Activated T-cell treated with anti-CD3 and anti-CD28 coated beads for 4 hours (primary cell): ENCODE measurements around the gene CD69.
"Not testable (repeated sequence)": the region's sequence is repeated elsewhere in the genome, so short reads cannot be mapped to it uniquely, and the experiment has no call there.

Experiments
- DNase-seq: peaks from one replicate; pipeline ENCODE4 v3.0.0-alpha.2; 2020

Gene CD69

DNA sequence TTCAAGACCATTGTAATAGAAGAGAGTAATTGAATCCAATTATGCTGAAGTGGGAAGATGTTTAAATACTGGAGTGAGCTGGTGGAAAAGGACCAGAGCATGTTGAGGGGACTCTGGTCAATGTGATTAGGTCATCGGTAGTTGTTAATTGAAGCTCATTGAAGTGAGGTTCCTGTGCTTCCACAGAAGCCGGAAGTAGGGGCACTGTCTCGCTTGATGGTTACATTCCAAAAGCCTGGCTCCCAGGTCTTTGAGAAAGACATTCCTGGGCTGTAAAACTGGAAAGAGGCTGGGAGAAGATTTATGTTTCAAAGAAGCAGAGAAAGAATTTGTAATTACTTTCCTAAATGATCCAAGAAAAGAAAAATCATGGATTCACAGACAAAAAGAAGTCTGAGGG, 15.5 kb downstream of the CD69 start:
- no peak for DNase-seq

DNA sequence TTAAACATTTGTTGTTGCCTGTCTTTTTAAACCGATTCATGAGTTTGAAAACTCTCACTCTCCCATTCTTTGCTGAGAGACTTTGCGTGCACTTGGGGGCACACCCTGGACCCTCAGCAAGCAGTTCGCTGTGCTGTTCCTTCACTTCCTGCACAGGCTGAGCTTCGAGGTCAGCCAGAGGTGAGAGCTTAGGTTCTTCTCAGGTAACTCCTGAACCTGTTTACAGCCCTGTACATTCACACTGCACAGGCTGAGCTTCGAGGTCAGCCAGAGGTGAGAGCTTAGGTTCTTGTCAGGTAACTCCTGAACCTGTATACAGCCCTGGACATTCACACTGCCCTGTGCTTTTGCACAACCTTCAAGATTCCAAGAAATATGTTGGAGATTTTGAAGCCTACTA, 18.0 kb downstream of the CD69 start:
- no peak for DNase-seq

DNA sequence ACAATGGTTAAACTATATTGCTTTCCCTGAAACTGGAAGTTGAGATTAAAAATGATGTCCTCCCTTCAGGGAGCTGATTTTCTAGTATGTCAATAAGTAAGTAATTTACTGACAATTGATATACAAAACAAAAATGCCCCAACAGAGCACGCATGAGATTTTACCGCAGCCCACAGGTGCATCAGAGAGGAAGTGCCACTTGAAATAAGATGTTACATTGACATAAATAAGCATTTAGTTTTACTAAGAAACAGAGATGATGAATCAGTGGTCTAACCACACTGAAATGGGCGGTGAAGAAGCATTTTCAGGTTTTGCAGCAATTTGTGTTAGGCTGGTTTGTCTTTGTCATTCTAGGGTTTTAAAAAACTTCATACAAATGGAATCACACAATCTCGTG, 19.0 kb downstream of the CD69 start:
- DNase-seq, result no peak

DNA sequence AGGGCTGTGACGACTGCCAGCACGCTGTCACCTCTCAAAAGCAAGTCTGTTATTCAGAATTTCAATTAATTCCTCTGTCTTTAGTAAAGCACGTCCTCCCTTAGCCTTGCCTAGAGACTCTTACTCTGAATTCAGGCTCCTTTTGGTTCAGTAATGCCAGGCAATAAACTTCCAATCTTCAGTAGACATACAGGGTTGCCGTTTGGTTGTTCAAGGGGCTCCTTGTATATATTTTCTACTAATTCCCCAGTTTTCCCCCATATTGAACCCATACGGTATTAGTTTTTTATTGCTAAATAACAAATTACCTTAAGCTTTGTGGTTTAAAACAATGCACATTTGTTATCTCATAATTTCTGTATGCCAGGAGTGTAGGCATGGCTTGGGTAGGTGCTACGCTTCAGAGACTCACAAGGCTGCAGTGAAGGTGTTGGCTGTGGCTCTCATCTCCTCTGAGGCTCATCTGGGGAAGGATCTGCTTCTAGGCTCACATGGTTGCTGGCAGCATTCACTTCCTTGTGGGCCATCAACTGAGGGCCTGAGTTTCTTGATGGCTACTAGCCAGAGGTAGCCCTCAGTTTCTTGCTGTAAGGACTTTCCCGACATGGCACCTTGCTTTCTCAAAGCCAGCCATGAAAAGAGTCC, 20.5 kb downstream of the CD69 start:
- no peak for DNase-seq

DNA sequence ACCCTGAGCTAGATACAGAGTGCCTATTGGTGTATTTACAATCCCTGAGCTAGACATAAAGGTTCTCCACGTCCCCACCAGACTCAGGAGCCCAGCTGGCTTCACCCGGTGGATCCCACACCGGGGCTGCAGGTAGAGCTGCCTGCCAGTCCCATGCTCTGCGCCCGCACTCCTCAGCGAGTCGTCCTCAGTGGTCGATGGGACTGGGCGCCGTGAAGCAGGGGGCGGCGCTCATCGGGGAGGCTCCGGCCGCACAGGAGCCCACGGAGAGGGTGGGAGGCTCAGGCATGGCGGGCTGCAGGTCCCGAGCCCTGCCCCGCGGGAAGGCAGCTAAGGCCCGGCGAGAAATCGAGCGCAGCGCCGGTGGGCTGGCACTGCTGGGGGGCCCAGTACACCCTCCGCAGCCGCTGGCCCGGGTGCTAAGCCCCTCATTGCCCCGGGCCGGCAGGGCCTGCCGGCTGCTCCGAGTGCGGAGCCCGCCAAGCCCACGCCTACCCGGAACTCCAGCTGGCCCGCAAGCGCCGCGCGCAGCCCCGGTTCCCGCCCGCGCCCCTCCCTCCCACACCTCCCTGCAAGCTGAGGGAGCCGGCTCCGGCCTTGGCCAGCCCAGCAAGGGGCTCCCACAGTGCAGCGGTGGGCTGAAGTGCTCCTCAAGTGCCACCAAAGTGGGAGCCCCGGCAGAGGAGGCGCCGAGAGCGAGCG, 21.1 kb downstream of the CD69 start:
- DNase-seq, result not testable (repeated sequence)

DNA sequence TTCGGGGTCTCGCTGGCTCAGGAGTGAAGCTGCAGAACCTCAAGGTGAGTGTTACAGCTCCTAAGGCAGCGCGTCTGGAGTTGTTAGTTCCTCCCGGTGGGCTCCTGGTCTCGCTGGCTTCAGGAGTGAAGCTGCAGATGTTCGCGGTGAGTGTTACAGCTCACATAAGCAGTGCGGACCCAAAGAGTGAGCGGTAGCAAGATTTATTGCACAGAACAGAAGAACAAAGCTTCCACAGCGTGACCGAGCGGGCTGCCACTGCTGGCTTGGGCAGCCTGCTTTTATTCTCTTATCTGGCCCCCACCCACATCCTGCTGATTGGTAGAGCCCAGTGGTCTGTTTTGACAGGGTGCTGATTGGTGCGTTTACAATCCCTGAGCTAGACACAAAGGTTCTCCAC, 21.8 kb downstream of the CD69 start:
- not testable (repeated sequence) for DNase-seq

DNA sequence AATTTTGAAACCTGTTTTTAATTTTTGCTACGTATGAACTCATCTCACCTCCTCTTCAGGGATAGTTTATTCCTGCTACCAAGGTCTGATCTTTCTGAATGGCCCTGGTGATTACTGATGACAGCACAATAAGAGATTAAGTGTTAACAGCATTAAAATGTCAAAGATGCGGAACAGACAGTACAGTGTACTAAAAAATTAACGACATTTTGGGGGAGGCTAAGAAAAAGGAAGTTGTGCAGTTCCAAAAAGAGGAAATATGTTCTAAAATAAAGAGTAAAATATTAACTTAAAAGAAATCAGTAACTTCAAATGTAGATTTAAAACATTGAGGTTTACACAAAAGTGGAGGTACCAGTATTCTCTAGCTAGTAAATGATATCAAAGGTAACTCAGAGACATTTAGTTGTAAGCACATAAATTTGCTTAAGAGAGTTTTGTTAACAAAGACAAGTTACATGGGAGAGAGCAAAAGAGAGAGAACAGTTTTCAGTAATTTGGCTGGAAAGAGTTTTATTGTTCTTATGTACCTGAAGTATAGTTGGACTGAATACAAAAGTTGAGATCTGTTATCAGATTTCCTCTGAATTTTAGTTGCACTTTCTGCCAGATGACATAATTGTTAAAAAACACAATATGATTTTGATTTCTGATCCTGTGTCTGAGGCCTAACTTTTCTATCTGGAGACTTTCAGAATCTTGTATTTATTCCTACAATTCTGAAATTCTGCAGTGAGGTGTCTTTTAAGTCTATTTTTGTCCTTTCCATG, 23.6 kb downstream of the CD69 start:
- no peak for DNase-seq

DNA sequence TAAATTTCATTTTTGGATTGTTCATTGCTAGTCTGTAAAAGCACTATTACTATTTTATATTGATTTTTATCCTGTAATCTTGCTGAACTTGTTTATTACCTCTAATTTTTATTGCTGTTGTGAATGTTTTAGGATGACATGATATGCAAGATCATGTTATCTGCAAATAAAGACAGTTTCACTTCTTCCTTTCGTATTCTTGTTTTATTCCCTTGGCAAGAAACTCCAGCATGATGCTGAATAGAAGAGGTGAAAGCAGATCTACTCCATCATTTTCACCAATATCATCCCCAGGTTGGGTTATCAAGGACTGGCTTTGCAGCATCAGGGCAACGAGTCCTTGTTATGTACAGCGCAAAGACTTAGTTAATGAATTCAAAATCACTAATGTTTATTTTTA, 25.1 kb downstream of the CD69 start:
- DNase-seq, result no peak

DNA sequence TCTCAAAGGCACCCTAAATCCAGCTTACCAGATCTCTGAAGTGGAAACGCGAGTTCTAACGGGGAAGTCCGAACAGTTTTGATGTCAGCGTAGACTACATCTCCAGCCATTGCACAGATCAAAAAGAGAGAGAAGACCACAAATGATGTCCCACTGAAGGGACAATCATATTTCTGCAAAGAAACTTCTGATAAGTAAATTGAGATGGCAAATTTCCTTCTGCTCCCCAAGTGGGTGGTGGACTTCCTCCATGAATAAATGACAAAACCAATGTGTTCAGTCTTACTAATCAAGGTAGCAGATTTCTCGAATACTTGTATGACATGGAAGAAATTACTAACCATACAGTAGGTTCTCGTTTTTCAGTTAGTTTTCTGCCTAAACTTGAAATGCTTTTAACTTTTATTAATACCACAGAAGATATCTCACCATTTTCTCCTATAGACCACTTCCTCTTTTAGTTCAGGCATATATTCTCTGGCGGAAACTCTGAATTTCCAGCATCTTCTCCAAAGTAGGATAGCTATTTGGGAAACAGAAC, 27.7 kb downstream of the CD69 start, which contains the start of gene CLECL1:
Gene CLECL1, minus strand, starts transcription at position 177 of the 541 bp plus-strand sequence.
- DNase-seq, result no peak

DNA sequence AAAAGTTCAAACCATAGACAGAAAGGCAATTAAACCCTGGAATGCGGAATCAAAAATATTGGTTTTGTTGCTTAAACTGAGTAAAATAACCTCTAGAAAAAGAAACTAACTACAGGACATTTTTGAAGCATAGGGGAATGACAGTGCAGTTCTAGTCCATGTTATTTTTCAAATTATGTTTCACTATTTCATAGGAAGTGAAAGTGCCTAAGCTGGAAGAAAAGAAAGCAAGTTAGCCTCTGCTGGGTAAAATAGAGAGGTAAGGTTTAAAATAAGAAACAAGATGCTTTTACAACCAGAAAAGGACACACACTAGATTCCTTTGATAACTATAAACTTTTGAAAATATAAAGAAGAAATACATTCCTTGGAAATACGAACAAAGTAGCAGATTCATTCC, 28.9 kb downstream of the CD69 start:
- DNase-seq, result no peak

DNA sequence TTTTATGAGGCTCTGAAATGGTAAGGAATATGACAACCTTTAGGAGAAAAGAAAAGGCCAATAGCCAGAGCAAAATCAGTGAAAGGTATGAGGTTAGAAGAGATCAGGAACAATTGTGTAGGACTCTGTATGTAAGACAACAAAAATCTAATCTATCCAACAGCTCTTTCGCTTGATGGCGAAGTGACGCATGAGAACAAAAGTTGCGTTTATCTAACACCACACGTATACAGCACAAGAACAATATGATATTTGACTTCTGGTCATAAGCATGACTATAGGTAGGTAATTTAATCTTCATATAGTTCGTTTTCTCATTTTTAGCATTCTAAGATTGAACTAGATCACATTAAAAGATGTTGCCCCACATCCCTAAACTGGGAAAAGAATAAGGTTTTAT, 29.3 kb downstream of the CD69 start:
- no peak for DNase-seq

DNA sequence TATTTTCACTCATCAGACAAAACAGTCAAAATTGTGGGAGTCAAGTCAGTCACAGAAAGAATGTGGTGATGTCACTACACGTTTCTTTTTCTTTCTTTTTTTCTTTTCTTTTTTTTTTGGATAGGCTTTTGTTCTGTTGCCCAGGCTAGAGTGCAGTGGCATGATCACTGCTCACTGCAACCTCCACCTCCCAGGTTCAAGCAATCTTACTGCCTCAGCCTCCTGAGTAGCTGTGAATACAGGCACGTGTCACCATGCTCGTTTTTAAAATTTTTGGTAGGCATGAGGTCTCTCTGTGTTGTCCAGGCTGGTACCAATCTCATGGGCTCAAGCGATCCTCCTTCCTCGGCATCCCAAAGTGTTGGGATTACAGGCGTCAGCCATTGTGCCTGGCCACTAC, 30.1 kb downstream of the CD69 start:
- no peak for DNase-seq

DNA sequence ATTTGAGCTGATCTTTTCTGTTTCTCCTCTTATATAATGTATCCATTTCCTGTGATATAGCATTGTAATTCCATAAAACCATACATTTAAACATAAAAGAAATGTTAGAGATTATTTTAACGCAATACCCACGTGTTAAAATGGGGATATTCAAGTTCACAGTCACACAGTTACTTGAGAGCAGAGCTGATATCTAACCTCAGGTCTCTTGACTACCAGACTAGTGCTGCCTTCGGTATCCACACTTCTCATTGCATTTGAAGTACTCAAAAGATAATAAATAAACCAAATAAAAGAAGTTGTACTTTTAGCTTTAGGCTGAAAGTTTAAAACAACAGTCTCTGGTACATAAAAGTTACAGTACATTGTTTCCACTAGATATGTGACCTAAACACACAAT, 30.7 kb downstream of the CD69 start:
- DNase-seq, result no peak

DNA sequence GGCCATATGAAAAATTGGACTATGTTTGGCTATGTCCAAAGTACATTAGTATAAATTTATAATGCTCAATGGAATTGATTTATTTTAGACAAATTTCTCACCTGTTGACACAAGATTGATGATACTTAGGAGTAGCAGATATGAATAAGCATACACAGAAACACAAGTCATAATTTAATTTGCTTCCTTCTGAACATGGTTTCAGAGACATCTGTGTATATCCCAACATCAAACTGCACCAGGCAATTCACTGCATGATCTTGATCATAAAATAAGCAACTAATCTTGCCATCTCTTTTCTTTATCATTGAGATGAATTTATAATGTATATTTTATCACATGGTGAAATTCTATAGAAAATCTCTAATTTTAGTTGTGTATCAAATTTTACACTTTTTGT, 31.6 kb downstream of the CD69 start:
- no peak for DNase-seq

DNA sequence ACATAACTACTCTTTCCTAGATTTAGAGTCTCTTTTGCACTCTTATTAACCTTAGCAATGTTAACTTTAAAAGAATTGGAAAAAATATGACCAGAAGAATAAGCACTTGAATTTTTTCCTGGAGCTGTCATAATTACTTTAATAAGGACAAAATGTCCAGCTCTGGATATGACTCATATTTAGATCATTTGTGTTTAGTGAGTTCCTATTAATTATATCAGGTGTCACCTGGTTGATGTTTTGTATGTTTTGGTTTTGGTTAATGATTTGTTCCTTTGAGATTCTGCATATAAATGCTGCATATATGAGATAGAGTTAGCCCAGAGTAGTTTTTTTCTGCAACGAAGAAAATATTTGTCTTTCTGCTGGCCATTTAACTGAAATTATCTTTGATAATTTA, 32.9 kb downstream of the CD69 start:
- no peak for DNase-seq

DNA sequence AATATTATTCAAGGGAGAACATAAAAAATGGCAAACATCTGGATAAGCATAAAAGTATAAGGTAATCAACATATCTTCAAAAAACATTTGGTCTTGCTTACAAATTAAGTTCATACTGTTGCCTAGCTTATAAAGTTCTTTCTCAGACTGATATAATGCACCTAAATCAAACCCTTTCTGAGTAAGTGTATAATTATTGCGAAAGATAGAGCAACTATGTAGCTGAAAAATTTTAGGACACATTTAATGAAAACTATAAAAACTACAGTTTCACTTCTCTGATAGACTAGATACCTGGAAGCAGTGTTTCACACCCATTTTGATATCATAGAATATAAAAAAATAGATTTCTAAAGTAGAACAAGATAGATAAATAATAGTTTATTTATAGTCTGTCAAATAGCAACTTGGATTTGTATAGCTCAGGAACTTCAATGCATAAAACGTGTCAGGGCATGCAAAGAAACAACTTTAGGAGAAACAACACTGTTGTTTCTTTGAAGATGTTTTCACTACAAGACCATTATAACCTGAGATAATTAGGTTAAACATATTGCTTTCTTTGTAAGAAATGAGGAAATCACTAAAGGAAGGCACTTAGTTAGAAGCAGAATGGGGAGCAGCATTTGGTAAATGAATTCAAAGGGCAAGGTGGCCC, 35.4 kb downstream of the CD69 start:
- no peak for DNase-seq

DNA sequence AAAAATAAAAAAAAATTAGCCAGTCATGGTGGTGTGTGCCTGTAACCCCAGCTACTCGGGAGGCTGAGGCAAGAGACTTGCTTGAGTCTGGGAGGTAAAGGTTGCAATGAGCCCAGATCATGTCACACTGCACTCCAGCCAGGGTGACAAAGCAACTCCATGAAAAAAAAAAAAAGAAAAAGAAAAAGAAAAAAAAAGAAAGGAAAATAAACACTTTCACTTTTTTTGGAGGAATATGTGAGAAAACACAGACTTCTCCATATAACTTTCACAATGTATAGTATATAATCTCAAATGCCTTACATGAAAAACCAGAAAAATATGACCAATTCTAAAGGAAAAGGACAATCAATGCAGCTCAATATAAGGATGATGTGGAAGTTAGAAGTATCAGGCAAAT, 36.7 kb downstream of the CD69 start:
- no peak for DNase-seq

DNA sequence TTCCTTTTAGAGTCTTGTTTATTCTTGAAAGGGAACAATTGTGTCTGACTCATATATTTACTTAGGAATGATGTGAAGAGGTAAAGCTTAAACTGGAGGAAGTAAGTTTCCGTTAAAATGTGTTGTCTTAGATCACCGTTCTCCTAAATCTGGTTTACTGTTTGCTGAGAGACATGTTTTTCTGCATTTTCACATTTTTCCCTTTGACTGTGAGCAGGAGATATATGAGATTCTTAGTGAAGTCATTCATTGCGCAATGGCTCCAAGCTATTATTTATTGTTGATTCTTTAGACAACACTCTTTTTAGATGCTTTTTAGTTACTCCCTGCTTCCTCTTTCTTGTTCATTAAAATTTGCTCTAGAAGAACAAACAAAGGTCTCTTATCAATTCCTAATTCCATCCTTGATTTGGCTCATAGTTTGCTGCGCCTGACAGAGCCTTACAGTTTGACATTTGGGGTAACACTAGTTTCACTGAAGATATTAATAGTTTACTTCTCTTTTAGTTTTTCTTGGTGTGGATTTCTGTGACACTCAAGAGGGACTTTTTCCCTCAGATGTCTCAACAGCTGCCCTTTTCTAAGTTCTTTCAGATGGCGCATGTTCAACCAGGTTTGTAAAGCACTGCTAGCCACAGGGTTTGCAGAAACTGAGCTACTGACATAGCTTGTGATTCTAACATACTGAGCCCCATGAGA, 39.2 kb downstream of the CD69 start:
- no peak for DNase-seq

DNA sequence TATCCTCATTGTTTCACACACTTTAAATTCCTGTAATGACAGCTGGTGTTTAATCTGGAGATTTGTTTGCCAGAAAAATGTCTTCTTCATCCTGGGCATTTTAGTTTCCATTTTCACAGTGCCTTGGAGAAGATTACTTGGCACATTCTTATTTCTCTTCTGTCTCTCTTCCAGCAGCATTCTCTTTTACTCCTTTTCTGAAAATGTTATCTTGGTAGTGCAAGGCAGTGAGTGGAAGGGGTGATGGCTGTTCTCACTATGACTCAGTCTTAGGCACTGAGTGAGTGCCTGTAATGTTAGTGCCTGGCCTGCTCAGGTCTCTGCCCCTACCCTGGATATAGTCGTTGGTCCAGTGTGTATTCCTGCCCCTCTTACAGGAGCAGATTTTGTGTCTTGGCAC, 40.9 kb downstream of the CD69 start:
- DNase-seq, result no peak

DNA sequence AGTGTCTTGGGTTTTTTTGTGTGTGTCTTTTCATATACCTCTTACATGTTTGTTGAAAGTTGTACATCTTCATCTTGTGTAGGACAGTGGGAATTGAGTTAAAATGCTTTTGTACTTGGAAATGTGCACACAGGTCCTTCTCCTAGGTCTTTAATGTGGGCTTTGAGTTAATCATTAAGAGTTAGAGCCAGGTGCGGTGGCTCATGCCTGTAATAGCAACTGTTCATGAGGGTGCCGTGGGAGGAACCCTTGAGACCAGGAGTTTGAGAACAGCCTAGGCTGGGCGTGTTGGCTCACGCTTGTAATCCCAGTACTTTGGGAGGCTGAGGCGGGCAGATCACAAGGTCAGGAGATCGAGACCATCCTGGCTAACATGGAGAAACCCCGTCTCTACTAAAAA, 41.7 kb downstream of the CD69 start:
- no peak for DNase-seq

DNA sequence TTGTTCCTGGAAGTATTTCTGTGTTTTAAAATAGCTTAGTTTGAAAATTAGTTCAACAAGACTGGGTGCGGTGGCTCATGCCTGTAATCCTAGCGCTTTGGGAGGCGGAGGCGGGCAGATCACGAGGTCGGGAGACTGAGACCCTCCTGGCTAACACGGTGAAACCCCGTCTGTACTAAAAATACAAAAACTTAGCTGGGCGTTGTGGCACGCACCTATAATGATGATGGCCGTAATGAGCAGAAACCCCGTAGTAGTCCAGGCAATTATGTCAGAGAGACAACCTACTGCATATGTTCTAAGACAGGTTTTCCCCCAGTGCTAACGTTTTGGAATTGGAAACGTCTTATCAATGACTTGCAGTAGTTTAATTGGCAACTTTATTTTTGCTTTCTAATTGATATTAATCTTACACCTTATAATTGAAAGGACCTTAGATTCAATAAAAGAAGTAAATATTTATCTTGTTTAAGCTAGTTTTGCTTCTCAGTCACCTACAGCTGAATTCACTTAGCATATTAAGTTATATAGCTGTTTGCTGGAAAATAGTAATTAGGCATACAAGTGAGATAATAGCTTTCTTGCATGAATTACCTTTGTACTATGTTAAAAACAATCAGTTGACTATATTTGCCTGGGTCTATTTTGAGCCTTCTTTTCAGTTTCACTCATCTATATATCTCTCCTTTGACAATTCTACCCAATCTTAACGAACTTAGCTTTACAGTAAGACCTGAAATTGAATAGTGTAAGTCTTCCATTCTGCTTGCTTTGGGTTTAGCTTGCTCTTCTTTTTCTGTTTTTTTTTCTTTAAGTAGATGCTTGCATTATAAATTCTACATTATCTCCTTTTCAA, 43.4 kb downstream of the CD69 start:
- DNase-seq, result no peak
